HG03064 (cell line): ENCODE data around the gene CHRNA7.
"Not testable (repeated sequence)": the region's sequence is repeated elsewhere in the genome, so short reads cannot be mapped to it uniquely, and the experiment has no call there.

ENCODE experiments used
- ATAC-seq: cut with Tn5 transposase; IDR thresholded peaks from one replicate; pipeline ENCODE4 v1.9.1; 2021; ENCODE audit warnings: low read depth; ENCODE audit not compliant: unreplicated experiment

The CHRNA7 gene

DNA sequence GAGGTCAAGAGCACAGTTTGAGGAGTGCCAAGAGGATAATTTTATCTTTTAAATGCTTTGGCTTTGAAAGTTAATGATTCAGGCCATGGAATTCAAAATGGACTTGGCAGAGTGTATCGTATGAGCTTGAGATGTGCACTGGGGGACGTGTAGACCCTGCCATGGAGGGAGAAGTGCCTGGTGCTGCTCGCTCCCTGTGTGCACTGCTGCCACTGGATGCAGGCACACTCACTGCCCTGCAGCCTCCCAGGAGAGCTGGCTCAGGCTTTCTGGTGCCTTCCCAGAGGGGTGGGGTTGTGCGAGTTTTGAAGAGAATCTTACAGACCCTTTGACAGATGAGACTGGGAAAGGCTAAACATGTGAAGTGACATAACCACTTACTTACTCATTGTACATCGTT lies 135.5 kb downstream of the CHRNA7 start:
- not testable (repeated sequence) for ATAC-seq

GRCh38 chr15:32166270-32166669 lies 136.0 kb downstream of the CHRNA7 start:
- not testable (repeated sequence) for ATAC-seq

- not testable (repeated sequence) for ATAC-seq
These were observed 137.6 kb downstream of the CHRNA7 start for GRCh38 chr15:32167913-32168312.

DNA sequence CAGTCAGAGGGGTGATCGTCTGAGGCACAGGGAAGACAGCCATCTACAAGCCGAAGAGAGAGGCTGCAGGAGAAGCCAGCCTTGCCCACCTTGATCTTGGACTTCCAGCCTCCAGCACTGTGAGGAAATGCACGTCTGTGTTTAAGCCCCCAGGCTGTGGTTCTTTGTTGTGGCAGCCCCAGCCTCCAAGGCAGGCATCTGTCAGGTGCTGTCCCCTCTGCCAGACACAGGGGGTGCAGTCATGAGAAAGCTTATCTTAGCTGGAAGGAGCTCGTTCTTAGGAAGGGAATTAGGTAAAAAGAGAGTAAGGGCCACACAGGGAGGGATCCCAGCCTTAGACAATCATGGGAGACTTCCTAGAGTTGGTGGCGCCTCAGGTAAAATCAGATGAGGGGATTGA lies 150.3 kb downstream of the CHRNA7 start:
- not testable (repeated sequence) for ATAC-seq

DNA sequence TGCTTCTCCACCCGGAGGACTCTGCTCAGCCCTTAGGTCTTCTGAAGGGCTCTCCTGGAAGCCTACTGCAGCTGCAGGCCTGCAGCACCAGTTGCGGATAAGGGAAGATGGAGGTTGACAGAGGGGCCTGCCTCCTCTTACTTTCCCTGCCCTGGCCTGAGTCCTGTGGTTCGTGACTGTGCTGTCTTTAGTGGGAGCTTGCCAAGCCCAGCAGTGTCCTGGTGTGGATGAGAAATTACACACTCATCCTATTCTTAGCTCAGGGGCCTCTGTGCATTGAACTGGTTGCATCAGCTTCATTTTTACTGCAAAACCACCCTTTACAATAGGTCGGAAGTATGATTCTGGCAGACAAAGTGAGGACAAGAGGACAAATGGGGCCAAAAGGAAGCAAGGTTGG lies 163.5 kb downstream of the CHRNA7 start:
- not testable (repeated sequence) for ATAC-seq

GRCh38 chr15:32196206-32196605 lies 165.9 kb downstream of the CHRNA7 start:
- ATAC-seq = not testable (repeated sequence)

DNA sequence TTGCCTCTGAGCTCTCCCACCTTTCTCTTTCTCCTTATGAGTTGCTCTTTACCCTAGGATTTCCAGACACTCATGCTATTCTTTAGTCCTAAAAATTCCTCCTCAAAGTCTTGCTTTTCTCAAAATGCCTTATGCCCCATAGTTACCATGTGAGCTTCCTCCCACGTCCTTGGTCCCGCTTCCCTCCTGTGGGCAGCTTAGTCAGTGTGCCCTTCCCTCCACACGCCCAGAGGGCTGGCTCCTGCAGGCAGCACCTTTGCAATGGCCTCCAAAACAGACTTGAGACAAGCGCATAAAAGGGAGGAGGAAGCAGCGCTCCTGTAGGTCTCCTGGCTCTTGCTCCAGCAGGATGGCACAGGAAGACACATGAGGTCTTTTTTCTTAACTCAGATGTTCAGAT lies 168.6 kb downstream of the CHRNA7 start:
- ATAC-seq = not testable (repeated sequence)

GRCh38 chr15:32209081-32209480 lies 178.8 kb downstream of the CHRNA7 start:
- ATAC-seq = not testable (repeated sequence)

DNA sequence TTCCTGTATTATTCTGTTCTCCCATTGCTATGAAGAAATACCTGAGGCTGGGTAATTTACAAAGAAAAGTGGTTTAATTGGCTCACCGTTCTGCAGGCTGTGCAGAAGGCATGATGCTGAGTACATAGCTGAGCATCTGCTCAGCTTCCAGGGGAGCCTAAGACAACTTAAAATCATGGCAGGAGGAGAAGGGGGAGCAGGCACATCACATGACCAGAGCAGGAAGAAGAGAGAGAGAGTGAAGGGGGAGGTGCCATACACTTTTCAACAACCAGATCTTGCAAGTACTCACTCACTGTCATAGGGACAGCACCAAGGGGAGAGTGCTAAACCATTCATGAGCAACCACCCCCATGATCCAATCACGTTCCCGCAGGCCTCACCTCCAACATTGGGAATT lies 188.4 kb downstream of the CHRNA7 start:
- no peak for ATAC-seq
